K562 (cell line): ENCODE results near the gene FXYD3. TPM values are rescaled to one million over a fixed set of nuclear protein-coding genes. Genes with fewer than 3 reads are reported as not detected.

ENCODE experiments used
- ATAC-seq: fragments of 200-7000 bp; cut with Tn5 transposase; 3 replicates; pipeline ENCODE4 v1.9.1; 2020; ENCODE audit warnings: moderate library complexity
- BruUV-seq: library from RNA; stranded (reverse); fragments of 400-500 nt; replicated peaks from 2 replicates; lab custom pipeline; 2021; lab: Mats Ljungman, UMichigan
- CTCF ChIA-PET: fragments of 300-600 bp; formaldehyde crosslinking; extraction: SDS; loops from one replicate; lab custom pipeline; 2021; ENCODE audit warnings: low intra/inter-chr PET ratio; lab: Yijun Ruan, JAX
- POLR2A ChIA-PET: fragments of 300-600, 350-650 bp; sonication (Branson Sonifier 250); formaldehyde crosslinking; extraction: SDS; loops from one replicate; lab custom pipeline; 2021; ENCODE audit warnings: antibody characterized with exemption, inconsistent platforms; lab: Yijun Ruan, JAX
- DNase-seq, 4 experiments: peaks; one replicate each; pipeline versions ENCODE4 v3.0.0 to v3.0.0-alpha.2; 2011 to 2018; ENCODE audit warnings: low spot score in 3 of 4, mixed read lengths in 3 of 4; ENCODE audit errors: extremely low read depth in 1 of 4
- FAIRE-seq: peaks from 2 replicates; lab custom pipeline; 2011; peaks lifted over from hg19 to GRCh38; lab: Jason Lieb, UNC
- H2AFZ ChIP-seq: 2 replicates; pipeline ENCODE4 v1.6.0; 2011; ENCODE audit warnings: low read depth, low read length, control low read depth, inconsistent platforms
- H3K27ac ChIP-seq: fragments of 200-600 bp; 3 replicates; pipeline ENCODE4 v1.8.0; 2011; ENCODE audit warnings: low read depth, mild to moderate bottlenecking, control low read depth, inconsistent platforms, low read length, moderate library complexity, mixed read lengths; ENCODE audit errors: extremely low read depth
- H3K27me3 ChIP-seq, 2 experiments: fragments of 300-600 bp in 1 of 2; 2 replicates in 1 of 2; 3 replicates in 1 of 2; pipeline versions ENCODE4 v1.6.0 to v1.8.0; 2011; ENCODE audit warnings: inconsistent platforms in 2 of 2, low read length in 2 of 2, mild to moderate bottlenecking in 1 of 2, mixed read lengths in 1 of 2, moderate library complexity in 1 of 2; ENCODE audit not compliant: control insufficient read depth in 2 of 2, insufficient read depth in 2 of 2
- H3K36me3 ChIP-seq: fragments of 300-600 bp; 3 replicates; pipeline ENCODE4 v1.8.0; 2011; ENCODE audit warnings: mild to moderate bottlenecking, low read length, inconsistent platforms; ENCODE audit not compliant: control insufficient read depth, insufficient read depth
- H3K4me1 ChIP-seq, 2 experiments: fragments of 200-600 bp in 1 of 2; replicated peaks in 1 of 2; 2 replicates in 1 of 2; 3 replicates in 1 of 2; pipeline versions ENCODE4 v1.5.1 to v1.8.0; 2011; ENCODE audit warnings: inconsistent platforms in 2 of 2, low read length in 2 of 2, mild to moderate bottlenecking in 1 of 2, mixed read lengths in 1 of 2, moderate library complexity in 1 of 2; ENCODE audit not compliant: control insufficient read depth in 2 of 2, insufficient read depth in 2 of 2
- H3K4me2 ChIP-seq: 2 replicates; pipeline ENCODE4 v1.6.1; 2011; ENCODE audit warnings: low read length, control low read depth, inconsistent platforms, mixed read lengths; ENCODE audit not compliant: insufficient read depth
- H3K4me3 ChIP-seq: fragments of 200-600 bp; sonication (generic), shearing (Covaris generic); 2 replicates; pipeline ENCODE4 v1.5.1; 2016; ENCODE audit warnings: control low read depth, inconsistent platforms
- H3K79me2 ChIP-seq: fragments of 200-600 bp; 3 replicates; pipeline ENCODE4 v1.8.0; 2011; ENCODE audit warnings: low read length, inconsistent platforms; ENCODE audit not compliant: control insufficient read depth, insufficient read depth
- H3K9ac ChIP-seq, 2 experiments: 2 replicates each; pipeline versions ENCODE4 v1.6.0 to v1.6.1; 2011; ENCODE audit warnings: low read depth in 2 of 2, low read length in 2 of 2, control low read depth in 1 of 2, inconsistent platforms in 1 of 2, mild to moderate bottlenecking in 1 of 2, mixed read lengths in 1 of 2; ENCODE audit not compliant: insufficient read depth in 1 of 2
- H3K9me1 ChIP-seq: one replicate; pipeline ENCODE4 v1.6.0; 2011; ENCODE audit warnings: inconsistent platforms, mild to moderate bottlenecking, low read length, moderate library complexity; ENCODE audit not compliant: control insufficient read depth, insufficient read depth
- H3K9me3 ChIP-seq: replicated peaks from 2 replicates; pipeline ENCODE4 v1.5.1; 2011; ENCODE audit warnings: low read depth, low read length, inconsistent platforms; ENCODE audit not compliant: control insufficient read depth, insufficient read depth
- H4K20me1 ChIP-seq: replicated peaks from 2 replicates; pipeline ENCODE4 v1.6.1; 2011; ENCODE audit warnings: low read length, inconsistent platforms, mixed read lengths; ENCODE audit not compliant: control insufficient read depth, insufficient read depth
- ESRRA ChIP-seq: fragments of 450-650 bp; IDR thresholded peaks from 2 replicates; pipeline ENCODE4 v1.6.1; 2014; ENCODE audit warnings: low read depth, mild to moderate bottlenecking, moderate library complexity, borderline replicate concordance
- FOXP4 ChIP-seq: sonication (generic); formaldehyde crosslinking; IDR thresholded peaks from 2 replicates; pipeline ENCODE4 v1.8.0; 2022; ENCODE audit warnings: mild to moderate bottlenecking, missing genetic modification reagents, borderline replicate concordance
- MLX ChIP-seq, 2 experiments: fragments of 450-650 bp in 1 of 2; sonication (generic) in 1 of 2; formaldehyde crosslinking; conservative IDR thresholded peaks; 2 replicates each; pipeline versions ENCODE4 v1.4.0 to v1.8.1; 2020 to 2022; ENCODE audit warnings: mild to moderate bottlenecking in 1 of 2, missing genetic modification reagents in 1 of 2
- PREB ChIP-seq: sonication (generic); formaldehyde crosslinking; IDR thresholded peaks from 2 replicates; pipeline ENCODE4 v1.8.1; 2023; ENCODE audit warnings: mild to moderate bottlenecking, missing genetic modification reagents
- PYGO2 ChIP-seq: fragments of 450-650 bp; IDR thresholded peaks from 2 replicates; pipeline ENCODE4 v1.6.1; 2016; ENCODE audit warnings: mild to moderate bottlenecking, missing genetic modification characterization, moderate library complexity, missing compliant biosample characterization
- ZKSCAN8 ChIP-seq: fragments of 200-800 bp; sonication (Bioruptor generic); IDR thresholded peaks from 2 replicates; pipeline ENCODE4 v1.6.1; 2016; ENCODE audit warnings: missing genetic modification characterization, missing compliant biosample characterization
- ZNF146 ChIP-seq: IDR thresholded peaks from one replicate; pipeline ENCODE4 v1.6.1; 2018; ENCODE audit warnings: missing compliant biosample characterization; ENCODE audit not compliant: unreplicated experiment
- ZNF274 ChIP-seq: IDR thresholded peaks from 2 replicates; pipeline ENCODE4 v1.6.1; 2011; ENCODE audit warnings: low read depth, mild to moderate bottlenecking, low read length, moderate library complexity, borderline replicate concordance
- WGBS: fragments of 100-300 bp; shearing (Covaris generic); methylation state at CpG from one replicate; pipeline ENCODE4 v1.1.6; 2016; ENCODE audit warnings: low coverage, mixed read lengths; ENCODE audit not compliant: insufficient coverage; ENCODE audit errors: missing lambda C conversion rate; 5-methylcytosine and 5-hydroxymethylcytosine counted together
- in situ Hi-C: fragments of 300-500 bp; cut with MboI; formaldehyde crosslinking; loops from 4 replicates; pipeline ENCODE4 v1.15.0; 2018; ENCODE audit warnings: inconsistent platforms, mixed read lengths
- intact Hi-C: fragments of 100-400 bp; cut with micrococcal nuclease; formaldehyde crosslinking; loops from 2 replicates; pipeline ENCODE4 v1.14.2; 2022
- polyA plus RNA-seq, 8 experiments: library from polyadenylated mRNA; depleted of rRNA in 4 of 8; stranded (reverse) in 5 of 8; unstranded in 3 of 8; fragments of >200 nt; fragmentation: Nextera tagmentation in 2 of 8; fragmentation: Illumina TruSeq in 1 of 8; extraction: Ambion mirVana in 2 of 8; extraction: Trizol in 1 of 8; gene quantifications; 2 replicates each; pipeline versions ENCODE4 v1.2.1 to v1.2.3, GENCODE V29; 2011 to 2014; ENCODE audit warnings: inconsistent platforms in 1 of 8, missing spikeins in 1 of 8
- total RNA-seq, 7 experiments: library from RNA; depleted of rRNA in 6 of 7; stranded (reverse); fragments of >200 nt in 6 of 7; fragmentation: Illumina TruSeq in 2 of 7; extraction: Trizol in 2 of 7; gene quantifications; 2 replicates each; pipeline versions ENCODE4 v1.2.1 to v1.2.3, GENCODE V29; 2011 to 2021; ENCODE audit warnings: low replicate concordance in 1 of 7

Gene FXYD3
- total and polyA plus RNA-seq, 9 of the 15 experiments (the other 6 are each of a cell fraction or from before 2014, with no cell fraction given), result 0.24 TPM; not detected in 8

- BruUV-seq, result no TSS peak
- DNase-seq (no peak), FAIRE-seq (no peak), ATAC-seq (no peak)
- no peaks in the 10 kb centered on the region for H3K36me3 ChIP-seq
- TF ChIP-seq ZKSCAN8 (CRISPR knock-in tag) (no peak), PREB (CRISPR knock-in tag) (no peak), ZNF274 (no peak), MLX (CRISPR knock-in tag; conservative IDR thresholded peaks at IDR 0.05) (no peak), ESRRA (no peak), ZNF146 (no peak), FOXP4 (CRISPR knock-in tag) (no peak), PYGO2 (tag) (no peak)
- 0 out of 2 replicates have a peak overlapping the region, but pooled peaks have one; percentile 7 for H2AFZ ChIP-seq
- H3K9ac ChIP-seq, result no peak overlapping the region; a peak in 2 of 4 replicates
- ChIA-PET CTCF (no interaction called here), POLR2A (interaction anchor here (1.0 kb wide), 1 partner anchor 16 kb away, joined by 3 read pairs; the partner anchor contains the start of gene LGI4)
- H3K27ac ChIP-seq, result no peak overlapping the region
- H3K4me3 ChIP-seq, result no peak overlapping the region
- 54% methylated on average over 11 of the region's 13 CpGs for WGBS
- in situ Hi-C loops, result no loop called here
- H3K4me1 ChIP-seq, result peaks cover 9 to 46% of the 10 kb centered on the region in 2 experiments; a peak in 4 of 5 replicates
- no peaks in the 10 kb centered on the region for H3K9me3 ChIP-seq
- no peak overlapping the region for H3K4me2 ChIP-seq
- no peaks in the 10 kb centered on the region for H4K20me1 ChIP-seq
- intact Hi-C loops, result no loop called here
- no peaks in the 10 kb centered on the region for H3K79me2 ChIP-seq
- no peaks in the 10 kb centered on the region for H3K9me1 ChIP-seq
- H3K27me3 ChIP-seq, result peaks cover 0 to 21% of the 10 kb centered on the region in 2 experiments; a peak in 4 of 5 replicates
Observed at GRCh38 chr19:35118268-35119020, 2.8 kb downstream of the FXYD3 start.
